ENCODE results near the gene CD34.

GRCh38 chr1:207918011-207918410, 7.1 kb upstream of the CD34 start:
- TF ChIP-seq CTCF (IDR thresholded peaks at IDR 0.05; ENCODE audit: low read depth, low read length) (no peak), EZH2phosphoT487 (IDR thresholded peaks at IDR 0.05; ENCODE audit: low read depth) (no peak)
